Endothelial cell of umbilical vein (primary cell): ENCODE results near the gene FAM180B. TPM values are rescaled to one million over a fixed set of nuclear protein-coding genes. Genes with fewer than 3 reads are reported as not detected.

ENCODE experiments used
- BruUV-seq: library from RNA; stranded (reverse); fragments of 400-500 nt; replicated peaks from 2 replicates; lab custom pipeline; 2021; lab: Mats Ljungman, UMichigan
- CTCF ChIA-PET: fragments of 300-600, 350-600 bp; sonication (Branson Sonifier 250); formaldehyde crosslinking; loops from one replicate; lab custom pipeline; 2021; ENCODE audit warnings: antibody characterized with exemption, inconsistent platforms; lab: Charles Lee
- POLR2A ChIA-PET: fragments of 300-600, 350-600 bp; sonication (Branson Sonifier 250); formaldehyde crosslinking; loops from one replicate; lab custom pipeline; 2021; ENCODE audit warnings: antibody characterized with exemption, inconsistent platforms; lab: Charles Lee
- DNase-seq: peaks from one replicate; pipeline ENCODE4 v3.0.0-alpha.2; 2011; ENCODE audit warnings: low read depth, low spot score
- FAIRE-seq: peaks from 2 replicates; lab custom pipeline; 2011; peaks lifted over from hg19 to GRCh38; lab: Jason Lieb, UNC
- H2AFZ ChIP-seq: 2 replicates; pipeline ENCODE4 v1.6.0; 2012; ENCODE audit warnings: low read depth, low read length, control low read depth, inconsistent platforms
- H3K27ac ChIP-seq: 2 replicates; pipeline ENCODE4 v1.5.1; 2011; ENCODE audit warnings: low read depth, mild to moderate bottlenecking, control low read depth, low read length, moderate library complexity; ENCODE audit not compliant: insufficient read depth
- H3K27me3 ChIP-seq, 2 experiments: 2 replicates each; pipeline versions ENCODE4 v1.6.0 to v1.6.1; 2011; ENCODE audit warnings: low read length in 2 of 2, mixed read lengths in 1 of 2; ENCODE audit not compliant: control insufficient read depth in 2 of 2, insufficient read depth in 2 of 2
- H3K36me3 ChIP-seq, 2 experiments: 2 replicates in 1 of 2; 3 replicates in 1 of 2; pipeline ENCODE4 v1.5.1; 2011; ENCODE audit warnings: low read length in 2 of 2, mild to moderate bottlenecking in 1 of 2, moderate library complexity in 1 of 2; ENCODE audit not compliant: control insufficient read depth in 2 of 2, insufficient read depth in 2 of 2; ENCODE audit errors: extremely low read depth in 1 of 2
- H3K4me1 ChIP-seq: 3 replicates; pipeline ENCODE4 v1.5.1; 2011; ENCODE audit warnings: mild to moderate bottlenecking, low read length; ENCODE audit not compliant: control insufficient read depth, insufficient read depth; ENCODE audit errors: extremely low read depth
- H3K4me2 ChIP-seq: 2 replicates; pipeline ENCODE4 v1.6.1; 2011; ENCODE audit warnings: low read length, control low read depth, mixed read lengths; ENCODE audit not compliant: insufficient read depth
- H3K4me3 ChIP-seq, 3 experiments: fragments of 200-600 bp in 1 of 3; sonication (generic), shearing (Covaris generic) in 1 of 3; replicated peaks in 1 of 3; 2 replicates each; pipeline ENCODE4 v1.5.1; 2011 to 2016; ENCODE audit warnings: control low read depth in 3 of 3, low read length in 3 of 3, mild to moderate bottlenecking in 2 of 3, inconsistent platforms in 1 of 3, low read depth in 1 of 3, moderate library complexity in 1 of 3; ENCODE audit not compliant: insufficient read depth in 1 of 3
- H3K79me2 ChIP-seq: 2 replicates; pipeline ENCODE4 v1.6.0; 2012; ENCODE audit warnings: low read length, inconsistent platforms; ENCODE audit not compliant: control insufficient read depth, insufficient read depth
- H3K9ac ChIP-seq: replicated peaks from 2 replicates; pipeline ENCODE3; 2011; ENCODE audit warnings: low read length, control low read depth; ENCODE audit not compliant: insufficient read depth; ENCODE audit errors: extremely low read depth
- H3K9me1 ChIP-seq: replicated peaks from 3 replicates; pipeline ENCODE4 v1.6.0; 2011; ENCODE audit warnings: mild to moderate bottlenecking, low read length; ENCODE audit not compliant: control insufficient read depth, insufficient read depth; ENCODE audit errors: extremely low read depth
- H3K9me3 ChIP-seq: replicated peaks from 2 replicates; pipeline ENCODE4 v1.5.1; 2012; ENCODE audit warnings: low read length, inconsistent platforms; ENCODE audit not compliant: control insufficient read depth, insufficient read depth
- H4K20me1 ChIP-seq: replicated peaks from 2 replicates; pipeline ENCODE3; 2011; ENCODE audit warnings: mild to moderate bottlenecking, low read length; ENCODE audit not compliant: control insufficient read depth, insufficient read depth; ENCODE audit errors: extremely low read depth
- EZH2 ChIP-seq: IDR thresholded peaks from 2 replicates; pipeline ENCODE4 v1.6.1; 2012; ENCODE audit warnings: borderline replicate concordance, low read depth, mild to moderate bottlenecking, moderate library complexity, low read length, inconsistent platforms; ENCODE audit not compliant: severe bottlenecking
- FOS ChIP-seq: IDR thresholded peaks from 2 replicates; pipeline ENCODE4 v1.6.1; 2011; ENCODE audit warnings: mild to moderate bottlenecking, low read length, moderate library complexity, borderline replicate concordance; ENCODE audit not compliant: insufficient read depth
- GATA2 ChIP-seq: IDR thresholded peaks from 2 replicates; pipeline ENCODE4 v1.7.0; 2011; ENCODE audit warnings: low read depth, mild to moderate bottlenecking, moderate library complexity, mixed read lengths, low read length; ENCODE audit not compliant: insufficient read length, insufficient read depth
- JUN ChIP-seq: IDR thresholded peaks from 2 replicates; pipeline ENCODE4 v1.6.1; 2011; ENCODE audit warnings: borderline replicate concordance, low read depth; ENCODE audit not compliant: insufficient read length, insufficient read depth
- MYC ChIP-seq: IDR thresholded peaks from one replicate; pipeline ENCODE4 v1.6.1; 2011; ENCODE audit warnings: mild to moderate bottlenecking, low read depth, low read length
- POLR2A ChIP-seq: IDR thresholded peaks from 2 replicates; pipeline ENCODE4 v1.6.1; 2012; ENCODE audit warnings: low read depth, mild to moderate bottlenecking, control low read depth, low read length
- POLR2AphosphoS5 ChIP-seq: IDR thresholded peaks from 2 replicates; pipeline ENCODE4 v1.6.1; 2012; ENCODE audit warnings: low read depth, mild to moderate bottlenecking, control low read depth, low read length, moderate library complexity; ENCODE audit not compliant: insufficient read depth
- dilution Hi-C: fragments of 300-500 bp; cut with MboI; formaldehyde crosslinking; loops from one replicate; pipeline ENCODE4 v1.15.0; 2019; ENCODE audit warnings: low sequenced_read_pairs; ENCODE audit not compliant: extremely low pct_ligation_motif_present
- intact Hi-C: fragments of 100-400 bp; cut with micrococcal nuclease; formaldehyde crosslinking; loops from one replicate; pipeline ENCODE4 v1.10.0; 2022
- polyA plus RNA-seq, 4 experiments: library from polyadenylated mRNA; depleted of rRNA in 3 of 4; stranded (reverse) in 3 of 4; unstranded in 1 of 4; fragments of >200 nt; gene quantifications; 2 replicates each; pipeline versions ENCODE4 v1.2.1 to v1.2.3, GENCODE V29; 2011 to 2012; ENCODE audit warnings: missing spikeins in 1 of 4
- total RNA-seq: library from RNA; stranded (reverse); gene quantifications from 2 replicates; pipeline ENCODE4 v1.2.3, GENCODE V29; 2021
- TF ChIP-seq, protein P1 (sequence below): IDR thresholded peaks from 2 replicates; pipeline ENCODE4 v1.6.1; 2011; ENCODE audit not compliant: insufficient read depth, insufficient read length
- TF ChIP-seq, protein P2 (sequence below), 2 donors: IDR thresholded peaks; 1 replicate in 1 of 2; 2 replicates in 1 of 2; pipeline ENCODE4 v1.5.1; 2011; ENCODE audit warnings: low read length in 2 of 2, mild to moderate bottlenecking in 2 of 2, moderate library complexity in 2 of 2, control low read depth in 1 of 2, inconsistent platforms in 1 of 2, low read depth in 1 of 2; ENCODE audit not compliant: insufficient read depth in 1 of 2; ENCODE audit errors: extremely low read depth in 1 of 2

FAM180B gene
- total and polyA plus RNA-seq, 2 donors (not counting 3 experiments of a cell fraction or from before 2014, with no cell fraction given) = not detected

DNA sequence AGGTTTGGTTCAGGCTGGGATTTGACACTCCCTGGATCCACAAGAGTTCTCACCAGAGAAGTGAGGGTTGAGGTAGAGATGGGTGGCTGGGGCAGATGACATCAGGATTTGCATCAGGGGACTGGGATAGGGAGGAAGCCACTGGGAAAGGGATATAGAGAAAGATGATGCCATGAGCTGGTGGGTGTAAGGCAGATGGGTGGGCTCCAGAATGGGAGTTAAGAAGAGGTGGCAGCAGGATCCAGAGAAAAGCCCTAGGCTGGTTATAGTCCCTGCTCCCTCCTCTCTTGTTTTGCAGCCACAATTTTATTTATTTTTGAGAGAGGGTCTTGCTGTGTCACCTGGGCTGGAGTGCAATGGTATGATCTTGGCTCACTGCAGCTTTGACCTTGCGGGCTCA, 9.5 kb downstream of the FAM180B start:
- CTCF ChIA-PET = interaction anchor here (1.0 to 1.4 kb wide), 2 partner anchors 16 to 22 kb away, joined by 3 read pairs; no protein-coding TSS in a partner anchor
- Histone ChIP-seq H3K9ac (no peak overlapping the region), H3K4me3 (no peak overlapping the region), H3K27me3 (peaks cover 34 to 40% of the 10 kb centered on the region in 2 experiments), H3K27ac (no peak overlapping the region), H3K36me3 (no peaks in the 10 kb centered on the region), H3K79me2 (no peaks in the 10 kb centered on the region), H2AFZ (no peak overlapping the region), H3K9me3 (no peaks in the 10 kb centered on the region), H3K4me2 (no peak overlapping the region), H4K20me1 (no peaks in the 10 kb centered on the region), H3K4me1 (peaks cover 10% of the 10 kb centered on the region), H3K9me1 (no peaks in the 10 kb centered on the region)
- POLR2A ChIA-PET = interaction anchor here (0.5 to 0.7 kb wide), 3 partner anchors 24 to 371 kb away, joined by 3 to 7 read pairs (median 4); no protein-coding TSS in a partner anchor
- FAIRE-seq (no peak), DNase-seq (no peak)
- TF ChIP-seq MYC = no peak
- TF ChIP-seq, protein P1, sequence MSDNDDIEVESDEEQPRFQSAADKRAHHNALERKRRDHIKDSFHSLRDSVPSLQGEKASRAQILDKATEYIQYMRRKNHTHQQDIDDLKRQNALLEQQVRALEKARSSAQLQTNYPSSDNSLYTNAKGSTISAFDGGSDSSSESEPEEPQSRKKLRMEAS = no peak
- TF ChIP-seq JUN = no peak
- no peak for TF ChIP-seq FOS
- no peak for TF ChIP-seq GATA2
- no peak for TF ChIP-seq POLR2A
- no peak for TF ChIP-seq EZH2
- TF ChIP-seq POLR2AphosphoS5 = no peak
- TF ChIP-seq, protein P2, sequence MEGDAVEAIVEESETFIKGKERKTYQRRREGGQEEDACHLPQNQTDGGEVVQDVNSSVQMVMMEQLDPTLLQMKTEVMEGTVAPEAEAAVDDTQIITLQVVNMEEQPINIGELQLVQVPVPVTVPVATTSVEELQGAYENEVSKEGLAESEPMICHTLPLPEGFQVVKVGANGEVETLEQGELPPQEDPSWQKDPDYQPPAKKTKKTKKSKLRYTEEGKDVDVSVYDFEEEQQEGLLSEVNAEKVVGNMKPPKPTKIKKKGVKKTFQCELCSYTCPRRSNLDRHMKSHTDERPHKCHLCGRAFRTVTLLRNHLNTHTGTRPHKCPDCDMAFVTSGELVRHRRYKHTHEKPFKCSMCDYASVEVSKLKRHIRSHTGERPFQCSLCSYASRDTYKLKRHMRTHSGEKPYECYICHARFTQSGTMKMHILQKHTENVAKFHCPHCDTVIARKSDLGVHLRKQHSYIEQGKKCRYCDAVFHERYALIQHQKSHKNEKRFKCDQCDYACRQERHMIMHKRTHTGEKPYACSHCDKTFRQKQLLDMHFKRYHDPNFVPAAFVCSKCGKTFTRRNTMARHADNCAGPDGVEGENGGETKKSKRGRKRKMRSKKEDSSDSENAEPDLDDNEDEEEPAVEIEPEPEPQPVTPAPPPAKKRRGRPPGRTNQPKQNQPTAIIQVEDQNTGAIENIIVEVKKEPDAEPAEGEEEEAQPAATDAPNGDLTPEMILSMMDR (IDR thresholded peaks at IDR 0.05; ENCODE audit: extremely low read depth in 1 of 2, insufficient read depth in 1 of 2, low read depth in 1 of 2, low read length in 2 of 2) = no peak
- dilution Hi-C loops (no loop called here), intact Hi-C loops (no loop called here)
- BruUV-seq = no TSS peak
